ENCODE data around the gene F2RL3.

Gene F2RL3

GRCh38 chr19:16875584-16876555 lies 12.9 kb upstream of the F2RL3 start:
- DNase-seq, result no peak

GRCh38 chr19:16876904-16877361 lies 11.9 kb upstream of the F2RL3 start:
- DNase-seq, result no peak

GRCh38 chr19:16877581-16877980 lies 11.2 kb upstream of the F2RL3 start:
- no peak for DNase-seq

GRCh38 chr19:16878181-16878965 lies 10.4 kb upstream of the F2RL3 start:
- no peak for DNase-seq

DNA sequence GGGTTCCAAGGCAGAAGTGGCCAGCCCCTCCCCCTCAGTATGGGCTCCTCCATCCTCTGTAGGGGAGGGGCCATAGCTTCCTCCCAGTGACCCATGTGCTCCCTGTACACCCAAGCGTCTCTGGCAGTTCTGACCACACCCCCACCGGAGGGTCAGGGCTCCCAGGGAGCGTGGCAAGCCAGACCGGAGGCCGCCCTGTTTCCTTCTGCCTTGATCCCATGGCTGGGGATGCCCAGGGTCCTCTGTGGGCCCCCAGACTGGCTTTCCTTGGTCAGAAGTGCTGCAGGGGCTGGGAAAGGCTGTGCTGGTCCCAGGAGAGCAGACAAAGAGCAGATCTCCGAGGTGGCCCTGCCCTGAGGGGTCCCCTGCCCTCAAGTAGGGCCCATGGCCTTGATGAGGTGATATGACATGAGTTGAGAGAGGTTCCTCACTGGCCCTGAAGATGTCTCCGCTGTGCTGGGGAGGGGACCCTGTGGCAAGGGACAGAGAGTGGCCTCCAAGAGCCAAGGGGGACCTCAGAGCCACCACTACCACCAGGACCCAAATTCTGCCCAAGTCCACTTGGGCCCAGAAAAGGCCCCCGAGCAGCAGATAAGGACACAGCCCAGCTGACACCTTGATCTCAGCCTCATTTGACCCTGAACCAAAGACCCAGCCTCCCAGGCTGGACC lies 7.8 kb upstream of the F2RL3 start:
- no peak for DNase-seq

DNA sequence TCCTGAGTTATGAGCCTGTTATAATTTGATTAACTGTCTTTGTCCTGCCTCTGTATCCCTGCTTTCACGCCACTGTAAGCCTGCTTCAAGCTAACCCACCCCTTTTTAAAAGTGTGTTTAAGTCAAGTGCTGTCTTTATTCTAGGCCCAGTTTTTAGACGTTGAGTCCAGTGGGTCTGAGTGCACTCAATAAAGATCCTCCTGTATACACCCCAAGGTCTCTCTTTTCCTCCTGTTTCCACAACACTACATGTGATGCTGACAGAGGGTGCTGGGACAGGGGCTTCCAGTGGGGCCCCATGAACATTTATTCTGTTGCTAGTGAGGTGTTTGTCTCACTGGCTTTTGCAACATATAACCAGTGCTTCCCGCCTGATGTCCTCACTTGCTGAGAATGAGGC lies 6.7 kb upstream of the F2RL3 start:
- DNase-seq, result no peak

GRCh38 chr19:16883522-16883921 lies 5.3 kb upstream of the F2RL3 start:
- DNase-seq, result no peak

- DNase-seq, result no peak
Measured at GRCh38 chr19:16885166-16885565, 3.6 kb upstream of the F2RL3 start.

GRCh38 chr19:16886305-16886880 lies 2.4 kb upstream of the F2RL3 start:
- no peak for DNase-seq

GRCh38 chr19:16887353-16888265 lies 1.2 kb upstream of the F2RL3 start:
- no peak for DNase-seq

- no peak for DNase-seq
Measured at GRCh38 chr19:16889366-16889882, 625 bp downstream of the F2RL3 start.

GRCh38 chr19:16889883-16890460 lies 1.2 kb downstream of the F2RL3 start:
- DNase-seq, result no peak

- no peak for DNase-seq
Measured at GRCh38 chr19:16890461-16891184, 1.8 kb downstream of the F2RL3 start.

GRCh38 chr19:16891696-16892382 lies 3.0 kb downstream of the F2RL3 start:
- no peak for DNase-seq

- DNase-seq, result no peak
Measured at GRCh38 chr19:16892436-16892835, 3.6 kb downstream of the F2RL3 start.

GRCh38 chr19:16892868-16893685 lies 4.3 kb downstream of the F2RL3 start:
- DNase-seq, result no peak

GRCh38 chr19:16893686-16893989 lies 4.8 kb downstream of the F2RL3 start:
- no peak for DNase-seq

- DNase-seq, result no peak
Measured at GRCh38 chr19:16894080-16894479, 5.3 kb downstream of the F2RL3 start.
